Neural progenitor cell (in vitro differentiated cells): Measurements from ENCODE around the gene LRRC27.

Experiments
- CTCF ChIP-seq: fragments of 200-600 bp; sonication (generic); IDR thresholded peaks from 2 replicates; pipeline ENCODE4 v1.5.1; 2017; ENCODE audit warnings: antibody characterized with exemption, mild to moderate bottlenecking
- EZH2 ChIP-seq: fragments of 200-600 bp; sonication (generic); IDR thresholded peaks from 2 replicates; pipeline ENCODE4 v1.6.1; 2017; ENCODE audit warnings: antibody characterized with exemption, mild to moderate bottlenecking, moderate library complexity

- no peak for TF ChIP-seq CTCF
- TF ChIP-seq EZH2: no peak
These were observed 2.2 kb upstream of the LRRC27 start for GRCh38 chr10:132329565-132330485.
